HG02759 (cell line): ENCODE measurements around the gene BCL2.
A peak's percentile ranks its signal among the peaks of the same experiment; 100 is the strongest.

Experiments used
- ATAC-seq: cut with Tn5 transposase; IDR thresholded peaks from one replicate; pipeline ENCODE4 v1.9.1; 2021; ENCODE audit warnings: mild to moderate bottlenecking, moderate library complexity; ENCODE audit not compliant: unreplicated experiment

The BCL2 gene

GRCh38 chr18:63128237-63128974, 191.2 kb downstream of the BCL2 start:
- ATAC-seq = no peak

GRCh38 chr18:63126134-63127069, 193.2 kb downstream of the BCL2 start:
- no peak for ATAC-seq

DNA sequence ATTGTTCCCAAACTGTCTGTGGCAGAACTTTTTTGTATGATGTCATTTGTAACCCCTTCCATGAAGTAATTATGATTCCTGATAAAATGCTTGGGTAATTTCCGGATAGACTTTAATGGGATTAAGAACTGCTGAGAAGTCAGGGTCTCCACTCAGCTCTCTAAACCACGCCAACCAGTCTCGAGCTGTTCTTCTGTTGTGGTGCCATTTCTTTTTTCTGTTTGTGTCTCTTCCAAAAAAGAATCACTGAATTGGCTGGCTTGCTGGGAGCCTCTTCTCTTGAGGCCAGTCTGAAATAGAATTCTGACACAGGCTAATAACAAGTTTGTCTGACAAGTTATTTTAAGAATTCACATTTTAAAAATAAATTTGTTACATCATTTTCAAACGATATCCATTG, 198.9 kb downstream of the BCL2 start:
- no peak for ATAC-seq

- no peak for ATAC-seq
Observed at GRCh38 chr18:63119647-63120046, 199.9 kb downstream of the BCL2 start.

GRCh38 chr18:63113899-63114565, 205.5 kb downstream of the BCL2 start:
- no peak for ATAC-seq

- ATAC-seq = no peak
Observed at GRCh38 chr18:63112706-63113105, 206.9 kb downstream of the BCL2 start.

- peak; percentile 56 for ATAC-seq
Observed at GRCh38 chr18:63111671-63112402, 207.7 kb downstream of the BCL2 start.

- ATAC-seq = no peak
Observed at GRCh38 chr18:63109802-63110201, 209.8 kb downstream of the BCL2 start.

DNA sequence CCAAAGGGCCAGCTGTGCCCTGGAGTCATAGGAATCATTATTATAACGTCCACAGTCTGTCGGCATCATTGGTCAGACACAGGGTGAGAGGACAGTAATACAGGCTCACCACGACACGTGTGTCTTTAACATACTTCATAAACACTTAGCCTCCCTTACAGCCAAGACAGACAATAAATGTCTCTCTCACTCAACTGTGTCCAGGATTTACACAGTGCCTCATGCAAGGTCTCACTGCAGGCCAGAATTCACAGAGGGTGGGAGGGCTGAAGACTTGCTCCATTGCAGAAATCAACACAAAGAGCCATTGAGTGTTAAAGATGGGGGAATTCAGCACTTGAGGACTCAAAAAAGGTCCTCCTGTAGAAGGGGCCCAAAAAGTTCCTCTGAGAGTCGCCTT, 210.5 kb downstream of the BCL2 start:
- no peak for ATAC-seq

DNA sequence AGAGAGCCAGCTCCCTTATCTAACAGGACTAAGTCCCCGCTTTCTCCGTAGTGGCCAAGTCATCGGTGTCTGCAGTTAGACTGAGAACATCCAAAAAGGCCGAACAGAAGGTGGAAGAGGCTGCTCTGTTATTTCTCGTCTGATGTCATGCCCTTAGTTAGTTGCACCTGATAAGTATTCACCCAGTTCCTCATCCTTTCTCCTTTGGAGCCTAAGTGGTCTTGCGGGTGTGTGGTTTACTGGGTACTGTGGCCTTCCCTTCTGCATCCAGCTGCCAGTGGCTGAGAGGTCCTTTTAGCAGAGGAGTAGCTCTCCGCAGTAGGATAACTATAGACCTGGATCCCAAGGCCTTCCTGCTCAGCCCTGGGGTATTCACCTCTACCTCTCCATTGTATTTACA, 211.6 kb downstream of the BCL2 start:
- ATAC-seq = no peak

GRCh38 chr18:63107171-63107845, 212.3 kb downstream of the BCL2 start:
- ATAC-seq = peak; percentile 44

DNA sequence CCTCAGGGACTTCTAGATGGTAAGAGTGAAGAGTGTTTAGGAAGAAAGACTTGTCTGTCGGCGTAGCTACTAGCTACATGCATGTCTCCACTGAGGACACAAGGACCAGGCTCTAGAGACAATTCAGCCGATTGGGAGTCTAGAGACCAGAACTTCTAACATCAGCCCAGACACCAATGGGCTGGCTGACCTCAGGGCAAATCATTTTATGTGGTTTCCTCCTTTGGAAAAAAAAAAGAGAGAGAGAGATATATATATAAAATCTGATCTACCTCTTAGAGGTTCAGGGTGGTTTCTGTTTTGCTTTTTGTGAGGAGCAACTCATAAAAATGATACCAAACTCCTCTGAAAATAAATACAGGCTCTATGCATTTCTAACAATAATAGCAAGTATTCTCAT, 212.8 kb downstream of the BCL2 start:
- ATAC-seq = peak; percentile 33

DNA sequence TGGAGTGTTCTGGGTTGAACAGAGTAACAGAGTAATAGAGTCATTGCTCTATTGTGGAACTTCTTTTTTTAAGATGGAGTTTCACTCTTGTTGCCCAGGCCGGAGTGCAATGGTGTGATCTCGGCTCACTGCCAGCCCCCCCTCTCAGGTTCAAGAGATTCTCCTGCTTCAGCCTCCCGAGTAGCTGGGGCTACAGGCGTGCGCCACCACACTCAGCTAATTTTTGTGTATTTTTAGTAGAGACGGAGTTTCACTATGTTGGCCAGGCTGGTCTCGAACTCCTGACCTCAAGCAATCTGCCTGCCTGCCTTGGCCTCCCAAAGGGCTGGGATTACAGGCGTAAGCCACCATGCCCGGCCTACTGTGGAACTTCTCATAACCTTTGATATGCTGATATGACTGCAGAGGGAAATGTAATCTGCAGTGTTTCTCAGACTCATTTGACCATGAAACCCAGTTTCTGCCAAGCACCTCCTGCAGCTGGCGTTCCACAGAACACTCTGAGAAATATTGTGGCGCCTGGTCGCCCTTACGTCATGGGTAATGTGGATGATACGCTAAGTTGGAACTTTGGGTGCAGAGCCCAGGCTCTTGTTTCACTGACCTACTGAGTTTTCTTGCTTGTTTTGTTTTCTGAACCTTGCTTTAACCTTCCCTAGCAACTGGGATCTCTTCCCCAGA, 213.8 kb downstream of the BCL2 start:
- ATAC-seq = peak; percentile 70

DNA sequence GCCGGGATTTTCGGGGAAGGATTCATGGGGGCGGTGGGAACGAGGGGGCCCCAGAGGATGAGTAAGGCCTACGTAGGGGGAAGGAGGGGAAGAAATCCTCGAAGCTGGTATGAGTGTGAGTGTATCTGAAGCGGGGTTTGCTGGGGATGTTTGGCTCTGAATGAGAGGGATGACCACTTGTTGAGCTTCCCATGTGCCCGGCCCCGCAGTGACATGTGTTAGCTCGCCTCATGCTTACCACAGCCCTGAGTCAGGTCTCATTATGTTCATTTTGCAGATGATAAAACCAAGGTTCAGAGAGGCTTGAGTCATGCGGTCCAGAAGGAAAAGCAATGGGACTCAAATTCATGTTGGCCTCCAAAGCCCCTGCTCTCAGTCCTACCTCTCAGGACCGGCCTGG, 214.7 kb downstream of the BCL2 start:
- no peak for ATAC-seq

- no peak for ATAC-seq
Observed at GRCh38 chr18:63102941-63103744, 216.4 kb downstream of the BCL2 start.

- no peak for ATAC-seq
Observed at GRCh38 chr18:63100630-63101055, 218.9 kb downstream of the BCL2 start.

GRCh38 chr18:63099848-63100629, 219.5 kb downstream of the BCL2 start:
- peak; percentile 76 for ATAC-seq
